Heart left ventricle (tissue), 13 donors: ENCODE results near the gene TFDP1.

Experiments
- CTCF ChIP-seq, 12 donors: fragments of 200-600 bp; sonication (generic) in 4 of 12; IDR thresholded peaks; one replicate each; pipeline versions ENCODE4 v1.5.0 to v1.8.0; 2018 to 2022; ENCODE audit warnings: antibody characterized with exemption in 12 of 12, mild to moderate bottlenecking in 5 of 12
- POLR2A ChIP-seq, 2 donors: fragments of 450-650 bp; IDR thresholded peaks; one replicate each; pipeline ENCODE4 v1.6.1; 2017; ENCODE audit warnings: antibody characterized with exemption in 2 of 2, mild to moderate bottlenecking in 2 of 2, moderate library complexity in 2 of 2
- donor health status: ischemic (EF 13 %, LVEDD 7.1; RV severe dilation, severe dysfunction).
- donor health status: DM: no; HTN: yes; CAD: no.
- donor health status: DM: no; HTN: no; CAD: no.
- donor health status: ischemic (EF 25% LVEDD 6.9; RV normal size, moderate dysfunction).
- donor health status: ischemic (EF 25% LVEDD 5.7; RV mildly dilated, moderate dysfunction).
- donor health status: ischemic (EF 35%, LVEDD 5.7; RV mildly dilated, moderate dysfunction).
- donor health status: nonischemic (EF 11% LVEDD 7.7; RV severe dilation, severe dysfunction).
- donor health status: DM: yes; HTN: yes; CAD: no.
- donor health status: PGD.
- donor health status: ischemic (EF 29% LVEDD 5.4; RV normal size, mild dysfunction).
- donor health status: nonischemic (EF 23%, LVEDD 6.1; RV moderate dilation, normal function).

- TF ChIP-seq CTCF (IDR thresholded peaks at IDR 0.05) (no peak), POLR2A (IDR thresholded peaks at IDR 0.05) (no peak)
These were observed 47.3 kb upstream of the TFDP1 start for GRCh38 chr13:113537205-113537604.
